GM10248 (cell line): ENCODE measurements around the gene PSMC1.

ENCODE experiments used
- CTCF ChIA-PET: fragments of 300-600 bp; sonication (Branson Sonifier 250); formaldehyde crosslinking; extraction: SDS; loops from one replicate; lab custom pipeline; 2021; ENCODE audit warnings: antibody characterized with exemption; lab: Yijun Ruan, JAX
- POLR2A ChIA-PET: fragments of 350-650 bp; sonication (Branson Sonifier 250); formaldehyde crosslinking; extraction: SDS; loops from one replicate; lab custom pipeline; 2020; ENCODE audit warnings: antibody characterized with exemption; lab: Yijun Ruan, JAX
- DNase-seq: peaks from one replicate; pipeline ENCODE4 v3.0.0; 2012; ENCODE audit errors: extremely low spot score
- CTCF ChIP-seq: IDR thresholded peaks from 2 replicates; pipeline ENCODE4 v1.5.1; 2012; ENCODE audit warnings: mild to moderate bottlenecking, low read depth; ENCODE audit errors: extremely low read depth, missing control alignments, control extremely low read depth

The PSMC1 gene

GRCh38 chr14:90275458-90275814 is 19.1 kb downstream of the PSMC1 start:
- DNase-seq, result no peak
- ChIA-PET CTCF (interaction anchor here (1.8 kb wide), 1 partner anchor 14 kb away, joined by 6 read pairs; no protein-coding TSS in a partner anchor), POLR2A (no interaction called here)
- TF ChIP-seq CTCF, result no peak

- DNase-seq, result no peak
- POLR2A ChIA-PET, result no interaction called here
- CTCF ChIA-PET, result interaction anchor here (1.8 kb wide), 1 partner anchor 14 kb away, joined by 6 read pairs; no protein-coding TSS in a partner anchor
- no peak for TF ChIP-seq CTCF
These were observed 19.5 kb downstream of the PSMC1 start for GRCh38 chr14:90275820-90276219.

GRCh38 chr14:90276646-90277367 is 20.5 kb downstream of the PSMC1 start:
- CTCF ChIA-PET, result no interaction called here
- POLR2A ChIA-PET, result no interaction called here

GRCh38 chr14:90277581-90278198 is 21.3 kb downstream of the PSMC1 start:
- DNase-seq, result no peak
- no peak for TF ChIP-seq CTCF
- ChIA-PET POLR2A (no interaction called here), CTCF (interaction anchor here (1.7 kb wide), 1 partner anchor 10 kb away, joined by 5 read pairs; no protein-coding TSS in a partner anchor)

More at GRCh38 chr14:90276646-90277367, 20.5 kb downstream of the PSMC1 start:
- DNase-seq, result no peak
- TF ChIP-seq CTCF, result no peak

- ChIA-PET POLR2A (no interaction called here), CTCF (interaction anchor here (1.0 to 1.7 kb wide), 2 partner anchors 11 kb away, joined by 4 to 5 read pairs; no protein-coding TSS in a partner anchor)
- no peak for TF ChIP-seq CTCF
- DNase-seq, result no peak
These were observed 22.1 kb downstream of the PSMC1 start for GRCh38 chr14:90278199-90279175.

- no peak for TF ChIP-seq CTCF
- DNase-seq, result no peak
- ChIA-PET POLR2A (no interaction called here), CTCF (no interaction called here)
These were observed 23.7 kb downstream of the PSMC1 start for GRCh38 chr14:90280096-90280495.
